Neural cell (in vitro differentiated cells): ENCODE results near the gene FRMD4B. TPM values are rescaled to one million over a fixed set of nuclear protein-coding genes. Genes with fewer than 3 reads are reported as not detected.

Experiments used
- H2AFZ ChIP-seq: fragments of 200-600, 300-800 bp; sonication (generic), shearing (Covaris generic); 2 replicates; pipeline ENCODE4 v1.6.0; 2014; ENCODE audit warnings: low read depth, mild to moderate bottlenecking, antibody characterized with exemption, low read length, moderate library complexity
- H3F3A ChIP-seq: fragments of 200-600 bp; shearing (Covaris generic); 2 replicates; pipeline ENCODE4 v1.6.1; 2016; ENCODE audit warnings: mild to moderate bottlenecking, moderate library complexity, mixed read lengths, antibody characterized with exemption, low read length; ENCODE audit not compliant: insufficient read depth, poor library complexity, severe bottlenecking
- H3K27ac ChIP-seq: fragments of 200-600, 300-800 bp; sonication (generic), shearing (Covaris generic); 2 replicates; pipeline ENCODE4 v1.5.1; 2014; ENCODE audit warnings: mild to moderate bottlenecking, low read length, moderate library complexity
- H3K27me3 ChIP-seq: fragments of 300-800, 200-600 bp; sonication (generic), shearing (Covaris generic); 2 replicates; pipeline ENCODE4 v1.6.0; 2014; ENCODE audit warnings: mild to moderate bottlenecking, low read depth, low read length, moderate library complexity; ENCODE audit not compliant: insufficient read depth
- H3K36me3 ChIP-seq: fragments of 300-800, 200-600 bp; sonication (generic), shearing (Covaris generic); 2 replicates; pipeline ENCODE4 v1.5.1; 2014; ENCODE audit warnings: mild to moderate bottlenecking, antibody characterized with exemption, low read length, moderate library complexity; ENCODE audit not compliant: insufficient read depth
- H3K4me2 ChIP-seq: fragments of 300-800, 200-600 bp; sonication (generic), shearing (Covaris generic); 2 replicates; pipeline ENCODE4 v1.6.0; 2014; ENCODE audit warnings: mild to moderate bottlenecking, low read length
- H3K4me3 ChIP-seq: fragments of 300-800, 200-600 bp; sonication (generic), shearing (Covaris generic); 2 replicates; pipeline ENCODE4 v1.5.1; 2014; ENCODE audit warnings: mild to moderate bottlenecking, low read length, moderate library complexity
- H3K79me2 ChIP-seq: fragments of 200-600 bp; shearing (Covaris generic); replicated peaks from 2 replicates; pipeline ENCODE4 v1.6.0; 2014; ENCODE audit warnings: mild to moderate bottlenecking, low read length, moderate library complexity; ENCODE audit not compliant: insufficient read depth
- H3K9ac ChIP-seq: fragments of 300-800, 200-600 bp; sonication (generic), shearing (Covaris generic); 2 replicates; pipeline ENCODE4 v1.6.1; 2016; ENCODE audit warnings: mild to moderate bottlenecking, low read length, mixed read lengths
- H3K9me2 ChIP-seq: fragments of 200-600 bp; shearing (Covaris generic); 2 replicates; pipeline ENCODE4 v1.6.1; 2016; ENCODE audit warnings: mild to moderate bottlenecking, low read length, mixed read lengths; ENCODE audit not compliant: insufficient read depth
- H3K9me3 ChIP-seq: fragments of 200-600, 300-800 bp; sonication (generic), shearing (Covaris generic); 2 replicates; pipeline ENCODE4 v1.6.1; 2016; ENCODE audit warnings: mild to moderate bottlenecking, mixed run types, low read length, moderate library complexity, mixed read lengths
- H4K20me1 ChIP-seq: fragments of 200-600 bp; shearing (Covaris generic); 2 replicates; pipeline ENCODE4 v1.6.1; 2016; ENCODE audit warnings: mild to moderate bottlenecking, mixed run types; ENCODE audit not compliant: insufficient read depth
- CTCF ChIP-seq: fragments of 450-650 bp; IDR thresholded peaks from 2 replicates; pipeline ENCODE4 v1.5.1; 2014; ENCODE audit warnings: antibody characterized with exemption, mild to moderate bottlenecking, moderate library complexity; ENCODE audit not compliant: poor library complexity, severe bottlenecking
- EP300 ChIP-seq: fragments of 450-650 bp; conservative IDR thresholded peaks from 2 replicates; pipeline ENCODE4 v1.6.1; 2014; ENCODE audit warnings: antibody characterized with exemption, mild to moderate bottlenecking, moderate library complexity; ENCODE audit not compliant: poor library complexity, severe bottlenecking
- EZH2 ChIP-seq: fragments of 200-600, 300-800 bp; shearing (Covaris generic), sonication (generic); IDR thresholded peaks from 2 replicates; pipeline ENCODE4 v1.6.1; 2014; ENCODE audit warnings: antibody characterized with exemption, low read length, borderline replicate concordance, mild to moderate bottlenecking; ENCODE audit not compliant: insufficient read depth, poor library complexity, severe bottlenecking
- MXI1 ChIP-seq: fragments of 450-650 bp; conservative IDR thresholded peaks from 2 replicates; pipeline ENCODE4 v1.6.1; 2014; ENCODE audit warnings: antibody characterized with exemption, mild to moderate bottlenecking; ENCODE audit not compliant: poor library complexity, severe bottlenecking
- POLR2AphosphoS5 ChIP-seq: IDR thresholded peaks from 2 replicates; pipeline ENCODE4 v1.6.1; 2012
- RAD21 ChIP-seq: fragments of 450-650 bp; conservative IDR thresholded peaks from 2 replicates; pipeline ENCODE4 v1.6.1; 2014; ENCODE audit warnings: antibody characterized with exemption, mild to moderate bottlenecking, moderate library complexity
- SMC3 ChIP-seq: fragments of 450-650 bp; conservative IDR thresholded peaks from 2 replicates; pipeline ENCODE4 v1.6.1; 2014; ENCODE audit warnings: antibody characterized with exemption, mild to moderate bottlenecking, moderate library complexity; ENCODE audit not compliant: poor library complexity
- TAF1 ChIP-seq: IDR thresholded peaks from 2 replicates; pipeline ENCODE4 v1.6.1; 2012; ENCODE audit warnings: low read depth
- polyA plus RNA-seq: library from polyadenylated mRNA; depleted of rRNA; stranded (reverse); fragments of >200 nt; gene quantifications from 2 replicates; pipeline ENCODE4 v1.2.3, GENCODE V29; 2014
- TF ChIP-seq, protein P1 (sequence below): IDR thresholded peaks from 2 replicates; pipeline ENCODE4 v1.6.1; 2012; ENCODE audit warnings: borderline replicate concordance

FRMD4B gene
- polyA plus RNA-seq, 1 donor from 2014 or later = 6.2 TPM

DNA sequence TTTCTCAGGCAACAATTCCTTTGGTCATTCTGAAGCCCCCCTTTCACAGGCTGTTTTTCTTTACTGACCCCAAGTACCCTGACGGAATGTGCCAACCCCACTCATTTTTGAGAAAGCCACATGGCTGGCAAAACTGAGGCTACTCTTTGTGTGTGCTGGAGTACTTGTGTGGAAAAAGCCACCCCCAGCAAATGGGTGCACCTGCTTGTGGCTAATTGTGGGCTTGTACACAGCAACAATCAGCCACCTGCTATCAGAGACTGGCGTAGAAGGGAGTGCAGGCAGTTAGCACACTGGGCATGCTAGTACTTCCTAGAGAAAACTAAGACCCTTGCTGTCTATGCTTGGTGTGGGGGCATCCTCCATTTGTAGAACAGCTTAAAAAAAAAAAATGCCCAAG, 153.4 kb downstream of the FRMD4B start:
- no peaks in the 10 kb centered on the region for H4K20me1 ChIP-seq
- H3F3A ChIP-seq = no peaks in the 10 kb centered on the region
- no peaks in the 10 kb centered on the region for H3K36me3 ChIP-seq
- no peaks in the 10 kb centered on the region for H3K9me3 ChIP-seq
- no peak overlapping the region for H3K4me2 ChIP-seq
- H3K27ac ChIP-seq = no peak overlapping the region
- H2AFZ ChIP-seq = no peak overlapping the region
- peaks cover 10% of the 10 kb centered on the region for H3K79me2 ChIP-seq
- no peaks in the 10 kb centered on the region for H3K9me2 ChIP-seq
- no peak overlapping the region for H3K9ac ChIP-seq
- no peak overlapping the region for H3K4me3 ChIP-seq
- TF ChIP-seq POLR2AphosphoS5 = no peak
- no peak for TF ChIP-seq MXI1
- TF ChIP-seq RAD21 = no peak
- TF ChIP-seq, protein P1, sequence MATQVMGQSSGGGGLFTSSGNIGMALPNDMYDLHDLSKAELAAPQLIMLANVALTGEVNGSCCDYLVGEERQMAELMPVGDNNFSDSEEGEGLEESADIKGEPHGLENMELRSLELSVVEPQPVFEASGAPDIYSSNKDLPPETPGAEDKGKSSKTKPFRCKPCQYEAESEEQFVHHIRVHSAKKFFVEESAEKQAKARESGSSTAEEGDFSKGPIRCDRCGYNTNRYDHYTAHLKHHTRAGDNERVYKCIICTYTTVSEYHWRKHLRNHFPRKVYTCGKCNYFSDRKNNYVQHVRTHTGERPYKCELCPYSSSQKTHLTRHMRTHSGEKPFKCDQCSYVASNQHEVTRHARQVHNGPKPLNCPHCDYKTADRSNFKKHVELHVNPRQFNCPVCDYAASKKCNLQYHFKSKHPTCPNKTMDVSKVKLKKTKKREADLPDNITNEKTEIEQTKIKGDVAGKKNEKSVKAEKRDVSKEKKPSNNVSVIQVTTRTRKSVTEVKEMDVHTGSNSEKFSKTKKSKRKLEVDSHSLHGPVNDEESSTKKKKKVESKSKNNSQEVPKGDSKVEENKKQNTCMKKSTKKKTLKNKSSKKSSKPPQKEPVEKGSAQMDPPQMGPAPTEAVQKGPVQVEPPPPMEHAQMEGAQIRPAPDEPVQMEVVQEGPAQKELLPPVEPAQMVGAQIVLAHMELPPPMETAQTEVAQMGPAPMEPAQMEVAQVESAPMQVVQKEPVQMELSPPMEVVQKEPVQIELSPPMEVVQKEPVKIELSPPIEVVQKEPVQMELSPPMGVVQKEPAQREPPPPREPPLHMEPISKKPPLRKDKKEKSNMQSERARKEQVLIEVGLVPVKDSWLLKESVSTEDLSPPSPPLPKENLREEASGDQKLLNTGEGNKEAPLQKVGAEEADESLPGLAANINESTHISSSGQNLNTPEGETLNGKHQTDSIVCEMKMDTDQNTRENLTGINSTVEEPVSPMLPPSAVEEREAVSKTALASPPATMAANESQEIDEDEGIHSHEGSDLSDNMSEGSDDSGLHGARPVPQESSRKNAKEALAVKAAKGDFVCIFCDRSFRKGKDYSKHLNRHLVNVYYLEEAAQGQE = no peak
- no peak for TF ChIP-seq SMC3
- no peak for TF ChIP-seq TAF1
- TF ChIP-seq EP300 = no peak
- no peak for TF ChIP-seq EZH2
- no peak for TF ChIP-seq CTCF
- no peaks in the 10 kb centered on the region for H3K27me3 ChIP-seq

GRCh38 chr3:69231929-69232440, 153.9 kb downstream of the FRMD4B start:
- no peak overlapping the region for H3K4me2 ChIP-seq
- H2AFZ ChIP-seq = no peak overlapping the region

More at GRCh38 chr3:69231929-69232440, 153.9 kb downstream of the FRMD4B start:
- Histone ChIP-seq H3F3A (no peaks in the 10 kb centered on the region), H3K9me2 (no peaks in the 10 kb centered on the region), H3K9ac (no peak overlapping the region), H4K20me1 (no peaks in the 10 kb centered on the region), H3K79me2 (peaks cover 12% of the 10 kb centered on the region), H3K36me3 (no peaks in the 10 kb centered on the region), H3K9me3 (no peaks in the 10 kb centered on the region), H3K4me3 (no peak overlapping the region), H3K27ac (no peak overlapping the region), H3K27me3 (no peaks in the 10 kb centered on the region)
- TF ChIP-seq, protein P1 = no peak
- no peak for TF ChIP-seq EP300
- TF ChIP-seq TAF1 = no peak
- no peak for TF ChIP-seq CTCF
- no peak for TF ChIP-seq SMC3
- TF ChIP-seq EZH2 = no peak
- TF ChIP-seq POLR2AphosphoS5 = no peak
